Thymus (tissue), 11 donors: ENCODE results near the gene BRINP1. TPM values are rescaled to one million over a fixed set of nuclear protein-coding genes. Genes with fewer than 3 reads are reported as not detected.
"Not testable (repeated sequence)": the region's sequence is repeated elsewhere in the genome, so short reads cannot be mapped to it uniquely, and the experiment has no call there.

Experiments
- DNase-seq, 9 donors: peaks; one replicate each; pipeline ENCODE4 v3.0.0-alpha.2; 2013; ENCODE audit warnings: low spot score in 9 of 9, low read depth in 6 of 9, missing footprints in 1 of 9
- H3K27ac ChIP-seq, 2 donors: one replicate each; pipeline ENCODE4 v1.5.1; 2013; ENCODE audit warnings: control low read depth in 1 of 2, low read depth in 1 of 2, low read length in 1 of 2, mild to moderate bottlenecking in 1 of 2, moderate library complexity in 1 of 2
- H3K27me3 ChIP-seq, 2 donors: one replicate each; pipeline ENCODE4 v1.5.1; 2013; ENCODE audit warnings: low read length in 1 of 2; ENCODE audit not compliant: control insufficient read depth in 2 of 2, insufficient read depth in 1 of 2
- H3K36me3 ChIP-seq, 2 donors: one replicate each; pipeline ENCODE4 v1.5.1; 2013; ENCODE audit warnings: low read length in 1 of 2, mild to moderate bottlenecking in 1 of 2, moderate library complexity in 1 of 2; ENCODE audit not compliant: control insufficient read depth in 2 of 2, insufficient read depth in 2 of 2
- H3K4me1 ChIP-seq, 2 donors: one replicate each; pipeline ENCODE4 v1.5.1; 2013; ENCODE audit warnings: low read length in 2 of 2; ENCODE audit not compliant: control insufficient read depth in 2 of 2, insufficient read depth in 2 of 2
- H3K4me3 ChIP-seq, 2 donors: one replicate each; pipeline ENCODE4 v1.5.1; 2013; ENCODE audit warnings: low read length in 2 of 2, control low read depth in 1 of 2, mild to moderate bottlenecking in 1 of 2
- H3K9me3 ChIP-seq, 2 donors: one replicate each; pipeline ENCODE4 v1.5.1; 2013; ENCODE audit warnings: low read length in 1 of 2, mild to moderate bottlenecking in 1 of 2; ENCODE audit not compliant: control insufficient read depth in 2 of 2, insufficient read depth in 1 of 2
- WGBS: extraction: QIAGEN DNeasy Blood & Tissue Kit; methylation state at CpG from one replicate; pipeline ENCODE4 v1.1.7; 2013; 5-methylcytosine and 5-hydroxymethylcytosine counted together
- polyA plus RNA-seq: library from polyadenylated mRNA; stranded (reverse); fragments of 200-250 nt; gene quantifications from one replicate; pipeline ENCODE4 v1.2.3, GENCODE V29; 2013
- total RNA-seq: library from RNA; stranded (reverse); fragments of 120-200 nt; gene quantifications from one replicate; pipeline ENCODE4 v1.2.4, GENCODE V29; 2013
- donor health status: healthy.

The BRINP1 gene
- total and polyA plus RNA-seq, 2 donors, result 1.2 to 5.6 TPM

DNA sequence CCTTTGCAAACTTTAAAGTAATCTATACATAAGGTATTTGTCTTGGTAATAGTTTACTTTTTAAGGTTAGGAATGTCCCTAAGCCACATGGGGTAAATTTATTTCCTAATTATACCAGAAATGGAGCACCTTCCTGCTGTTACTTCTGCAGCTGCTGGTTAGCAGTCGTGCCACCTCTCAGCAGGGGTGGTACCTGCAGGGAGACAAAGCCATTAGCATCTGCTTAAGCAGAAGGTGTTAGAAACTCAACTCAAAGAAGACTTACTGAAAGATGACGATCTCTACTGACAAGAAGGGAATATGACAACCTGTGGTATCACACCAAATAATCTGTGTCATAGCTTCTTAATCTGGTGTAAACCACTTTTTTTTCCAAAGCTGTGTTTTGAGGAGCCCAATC lies 173.7 kb downstream of the BRINP1 start:
- Histone ChIP-seq H3K36me3 (no peaks in the 10 kb centered on the region), H3K4me1 (no peaks in the 10 kb centered on the region), H3K27me3 (no peaks in the 10 kb centered on the region), H3K9me3 (no peaks in the 10 kb centered on the region), H3K27ac (no peak overlapping the region), H3K4me3 (no peak overlapping the region)
- WGBS, result 57% methylated on average over 2 of the region's 2 CpGs
- DNase-seq, result no peak

DNA sequence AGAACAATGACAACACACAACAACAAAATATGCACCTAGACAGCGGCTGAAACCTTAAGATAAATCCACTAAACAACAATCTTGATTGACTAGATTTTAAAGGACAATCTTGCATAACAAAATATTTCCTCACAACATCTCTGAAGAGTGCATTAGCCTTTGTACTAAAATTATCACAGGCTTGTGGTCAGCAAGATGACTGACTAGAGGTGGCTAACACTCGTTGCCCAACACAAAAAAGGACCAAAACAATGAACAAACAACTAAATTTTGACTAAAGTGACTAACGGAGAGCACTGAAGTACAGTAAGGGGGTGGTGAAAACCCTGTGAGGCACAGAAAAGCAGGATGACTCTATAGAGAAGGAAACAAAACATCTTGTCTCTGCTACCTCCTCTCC lies 183.9 kb downstream of the BRINP1 start:
- no peak for DNase-seq
- no peak overlapping the region for H3K4me3 ChIP-seq
- H3K36me3 ChIP-seq, result no peaks in the 10 kb centered on the region
- 71% methylated on average over 3 of the region's 3 CpGs for WGBS
- no peaks in the 10 kb centered on the region for H3K27me3 ChIP-seq
- H3K4me1 ChIP-seq, result no peaks in the 10 kb centered on the region
- peaks cover 0 to 7% of the 10 kb centered on the region in 2 donors for H3K9me3 ChIP-seq
- no peak overlapping the region for H3K27ac ChIP-seq

DNA sequence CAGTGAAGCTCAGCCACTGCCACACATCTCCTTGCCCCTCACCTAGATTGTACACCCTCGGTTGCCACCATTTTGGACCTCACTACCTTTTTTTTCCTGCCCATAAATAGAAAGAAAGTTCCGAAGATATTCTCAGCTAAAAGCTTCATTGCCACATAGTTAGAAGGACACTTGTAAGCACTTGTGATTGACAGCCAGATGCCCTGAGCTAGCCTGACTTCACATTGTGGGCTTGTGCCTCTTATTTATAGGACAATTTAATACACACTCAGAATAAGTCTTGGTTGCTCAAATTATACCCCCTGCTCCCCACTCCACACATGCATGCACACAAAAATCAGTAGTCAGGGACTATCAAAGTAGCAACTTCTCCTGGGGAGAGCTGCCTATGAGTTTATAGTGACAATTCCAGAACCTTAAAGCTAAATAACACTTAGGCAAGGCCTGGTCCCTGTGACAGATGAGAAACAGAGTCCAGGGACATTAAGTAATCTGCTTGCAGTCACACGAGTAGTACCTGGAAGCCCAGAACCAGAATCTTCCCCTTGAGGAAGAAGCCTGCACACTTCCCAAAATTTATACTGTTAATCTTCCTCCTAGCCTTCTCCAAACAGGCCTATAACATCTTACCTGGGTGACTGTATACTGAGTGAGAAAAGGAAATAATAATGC lies 184.8 kb downstream of the BRINP1 start:
- Histone ChIP-seq H3K27ac (no peak overlapping the region), H3K4me3 (no peak overlapping the region), H3K27me3 (no peaks in the 10 kb centered on the region), H3K4me1 (no peaks in the 10 kb centered on the region), H3K36me3 (no peaks in the 10 kb centered on the region), H3K9me3 (peaks cover 0 to 7% of the 10 kb centered on the region in 2 donors)
- 87% methylated on average over 3 of the region's 3 CpGs for WGBS
- no peak for DNase-seq

DNA sequence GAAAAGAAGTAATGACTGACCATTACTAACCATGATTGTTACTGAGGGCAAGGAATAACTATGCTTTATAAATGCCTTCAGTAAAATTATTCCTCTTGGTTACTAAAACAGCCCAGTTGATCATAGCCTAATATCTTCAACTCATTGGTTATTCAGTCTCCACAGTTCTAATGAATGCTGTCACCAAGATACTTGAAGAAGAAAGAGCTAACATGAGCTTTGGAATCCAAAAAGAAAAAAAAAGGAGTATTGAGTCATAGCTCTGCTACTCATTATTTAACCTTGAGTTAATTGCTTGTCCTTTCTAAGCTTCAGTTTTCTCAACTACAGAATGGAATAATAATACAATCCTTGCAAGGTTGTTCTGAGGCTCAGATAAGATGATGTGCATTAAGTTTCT lies 187.7 kb downstream of the BRINP1 start:
- Histone ChIP-seq H3K9me3 (peaks cover 0 to 7% of the 10 kb centered on the region in 2 donors), H3K4me3 (no peak overlapping the region), H3K36me3 (no peaks in the 10 kb centered on the region), H3K27ac (no peak overlapping the region), H3K27me3 (no peaks in the 10 kb centered on the region), H3K4me1 (no peaks in the 10 kb centered on the region)
- DNase-seq, result no peak

DNA sequence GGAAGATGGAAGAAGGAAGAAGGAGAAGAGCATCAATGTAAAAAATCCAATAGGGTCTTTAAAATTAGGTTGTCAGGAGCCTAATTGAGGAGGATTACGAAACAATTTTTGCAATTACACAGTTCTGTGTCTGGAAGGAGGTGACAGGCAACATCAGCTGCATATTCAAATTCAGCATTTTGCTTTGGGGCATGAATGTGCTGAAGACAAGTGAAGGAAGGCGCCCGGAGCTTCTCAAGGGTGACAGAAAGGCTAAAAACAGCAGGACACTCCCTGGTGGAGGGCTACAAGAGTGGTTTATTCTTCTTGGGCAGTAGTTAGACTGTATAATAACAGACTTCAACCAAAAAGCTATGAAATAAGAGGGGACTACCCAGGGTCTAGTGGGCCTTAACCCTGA lies 188.3 kb downstream of the BRINP1 start:
- Histone ChIP-seq H3K4me1 (no peaks in the 10 kb centered on the region), H3K27ac (no peak overlapping the region), H3K36me3 (no peaks in the 10 kb centered on the region), H3K4me3 (no peak overlapping the region), H3K27me3 (no peaks in the 10 kb centered on the region), H3K9me3 (peaks cover 1 to 2% of the 10 kb centered on the region in 2 donors)
- 92% methylated on average over 3 of the region's 3 CpGs for WGBS
- DNase-seq, result no peak

DNA sequence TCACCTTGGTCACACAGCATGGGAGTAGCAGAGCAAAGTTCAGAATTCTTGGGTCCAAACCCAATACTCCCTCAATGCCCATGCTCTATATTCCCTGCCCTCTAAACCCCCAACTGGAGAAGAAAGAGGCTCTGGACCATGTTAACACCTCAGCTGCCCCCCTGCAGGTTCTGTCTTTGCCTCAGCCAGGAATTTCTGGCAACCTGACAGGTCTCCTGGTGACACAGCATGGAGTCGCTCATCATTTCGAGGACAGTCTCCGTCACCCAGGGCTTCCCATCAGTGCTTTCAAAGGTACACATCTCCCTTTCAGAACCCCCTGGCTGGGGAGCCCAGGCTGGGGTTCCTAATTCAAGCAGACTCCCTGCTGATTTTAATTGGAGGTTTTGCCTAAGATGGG lies 189.5 kb downstream of the BRINP1 start:
- Histone ChIP-seq H3K27me3 (no peaks in the 10 kb centered on the region), H3K36me3 (no peaks in the 10 kb centered on the region), H3K4me1 (no peaks in the 10 kb centered on the region), H3K9me3 (peaks cover 0 to 1% of the 10 kb centered on the region in 2 donors), H3K4me3 (no peak overlapping the region), H3K27ac (no peak overlapping the region)
- WGBS, result 91% methylated on average over 3 of the region's 3 CpGs
- DNase-seq, result no peak

DNA sequence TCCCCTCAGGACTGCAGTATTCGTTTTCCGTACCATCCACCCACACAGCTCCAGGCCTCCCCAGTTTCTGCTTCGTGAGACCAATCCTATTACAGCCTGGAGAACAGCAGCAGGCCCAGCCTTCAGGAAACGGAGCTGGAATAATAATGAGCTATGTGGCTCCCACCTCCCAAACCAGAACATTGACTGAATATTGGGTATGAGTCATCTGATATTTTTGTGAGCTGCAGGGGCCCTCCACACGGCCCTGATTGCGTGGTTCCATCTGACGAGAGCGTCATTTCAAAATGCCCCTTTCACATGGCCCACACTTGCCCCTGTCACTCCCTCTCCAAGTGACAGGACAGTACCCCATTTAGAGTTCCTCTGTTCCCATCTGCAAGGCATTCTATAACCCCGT lies 192.0 kb downstream of the BRINP1 start:
- H3K4me1 ChIP-seq, result no peaks in the 10 kb centered on the region
- H3K36me3 ChIP-seq, result no peaks in the 10 kb centered on the region
- H3K27me3 ChIP-seq, result no peaks in the 10 kb centered on the region
- peaks cover 0 to 1% of the 10 kb centered on the region in 2 donors for H3K9me3 ChIP-seq
- DNase-seq, result no peak
- 88% methylated on average over 9 of the region's 9 CpGs for WGBS
- H3K4me3 ChIP-seq, result no peak overlapping the region
- H3K27ac ChIP-seq, result no peak overlapping the region

DNA sequence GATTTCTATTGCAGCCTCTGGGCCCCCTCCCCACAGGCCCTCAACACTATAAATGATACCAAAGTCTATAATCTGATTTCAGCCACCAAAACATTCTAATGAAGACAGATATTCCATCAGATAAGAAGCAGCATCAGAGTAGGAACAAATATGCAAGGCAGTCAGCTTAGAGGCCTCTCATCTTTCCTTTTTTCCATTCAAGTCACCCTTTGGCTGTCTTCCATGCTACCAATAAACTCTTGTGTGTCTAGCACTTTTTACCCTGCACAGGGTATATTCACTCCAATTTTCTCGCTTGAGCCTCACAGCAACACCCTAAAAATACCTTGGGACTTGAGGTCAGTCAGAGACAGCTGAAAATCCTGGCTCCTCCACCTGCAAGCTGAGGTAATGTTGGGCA lies 193.7 kb downstream of the BRINP1 start:
- no peak overlapping the region for H3K27ac ChIP-seq
- WGBS, result 89% methylated on average over 1 of the region's 1 CpG

DNA sequence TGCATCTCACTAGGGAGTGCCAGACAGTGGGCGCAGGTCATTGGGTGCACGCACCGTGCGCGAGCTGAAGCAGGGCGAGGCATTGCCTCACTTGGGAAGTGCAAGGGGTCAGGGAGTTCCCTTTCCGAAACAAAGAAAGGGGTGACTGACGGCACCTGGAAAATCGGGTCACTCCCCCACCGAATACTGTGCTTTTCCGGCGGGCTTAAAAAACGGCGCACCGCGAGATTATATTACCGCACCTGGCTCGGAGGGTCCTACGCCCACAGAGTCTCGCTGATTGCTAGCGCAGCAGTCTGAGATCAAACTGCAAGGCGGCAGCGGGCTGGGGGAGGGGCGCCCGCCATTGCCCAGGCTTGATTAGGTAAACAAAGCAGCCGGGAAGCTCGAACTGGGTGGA lies 200.0 kb downstream of the BRINP1 start:
- not testable (repeated sequence) for H3K9me3 ChIP-seq, H3K36me3 ChIP-seq, H3K4me1 ChIP-seq, H3K4me3 ChIP-seq, H3K27ac ChIP-seq, DNase-seq, H3K27me3 ChIP-seq
- 34% methylated on average over 27 of the region's 27 CpGs for WGBS

More for the DNA sequence above, 193.7 kb downstream of the BRINP1 start:
- no peak for DNase-seq
- Histone ChIP-seq H3K4me3 (no peak overlapping the region), H3K9me3 (peaks cover 0 to 1% of the 10 kb centered on the region in 2 donors), H3K4me1 (no peaks in the 10 kb centered on the region), H3K27me3 (no peaks in the 10 kb centered on the region), H3K36me3 (no peaks in the 10 kb centered on the region)
